Fibroblast of mammary gland (primary cell): ENCODE results near the gene MRPS6.

Source experiments
- DNase-seq: peaks from one replicate; pipeline ENCODE4 v3.0.0-alpha.2; 2010; ENCODE audit warnings: low read depth
- H3K4me3 ChIP-seq: 2 replicates; pipeline ENCODE4 v1.5.1; 2011; ENCODE audit warnings: low read depth, mild to moderate bottlenecking, low read length, moderate library complexity; ENCODE audit not compliant: control insufficient read depth
- TF ChIP-seq, protein P1 (sequence below): conservative IDR thresholded peaks from 2 replicates; pipeline ENCODE4 v1.5.1; 2011; ENCODE audit warnings: low read depth, low read length, inconsistent platforms; ENCODE audit not compliant: control insufficient read depth, insufficient read depth

MRPS6 gene

DNA sequence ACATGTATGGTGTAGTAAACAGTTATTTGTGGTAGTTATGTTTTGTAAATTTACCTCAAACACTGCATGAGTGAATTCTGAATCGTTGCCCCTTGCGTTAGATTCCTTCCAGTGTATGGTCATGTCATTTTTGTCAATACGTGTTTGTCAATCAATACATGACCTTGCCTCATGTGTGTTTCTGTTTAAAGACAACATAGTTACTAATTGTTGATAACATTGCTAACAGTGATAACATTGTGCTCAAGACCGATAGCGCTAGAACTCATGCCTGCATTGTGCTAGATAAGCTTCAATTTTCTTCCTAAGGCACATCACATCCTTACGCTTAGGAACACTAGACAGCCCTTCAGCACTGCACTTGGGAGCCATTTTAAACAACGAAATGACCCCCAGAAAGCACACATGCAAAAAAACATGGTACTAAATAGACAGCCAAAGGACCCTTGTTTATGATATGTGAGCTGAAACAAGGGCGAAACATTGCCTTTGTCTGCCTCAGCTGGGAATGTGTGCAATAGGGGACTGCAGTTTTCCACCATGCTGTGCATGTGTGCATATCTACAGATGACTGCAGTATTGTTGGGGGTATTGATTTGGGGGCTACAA, 37.3 kb downstream of the MRPS6 start:
- DNase-seq = no peak
- TF ChIP-seq, protein P1, sequence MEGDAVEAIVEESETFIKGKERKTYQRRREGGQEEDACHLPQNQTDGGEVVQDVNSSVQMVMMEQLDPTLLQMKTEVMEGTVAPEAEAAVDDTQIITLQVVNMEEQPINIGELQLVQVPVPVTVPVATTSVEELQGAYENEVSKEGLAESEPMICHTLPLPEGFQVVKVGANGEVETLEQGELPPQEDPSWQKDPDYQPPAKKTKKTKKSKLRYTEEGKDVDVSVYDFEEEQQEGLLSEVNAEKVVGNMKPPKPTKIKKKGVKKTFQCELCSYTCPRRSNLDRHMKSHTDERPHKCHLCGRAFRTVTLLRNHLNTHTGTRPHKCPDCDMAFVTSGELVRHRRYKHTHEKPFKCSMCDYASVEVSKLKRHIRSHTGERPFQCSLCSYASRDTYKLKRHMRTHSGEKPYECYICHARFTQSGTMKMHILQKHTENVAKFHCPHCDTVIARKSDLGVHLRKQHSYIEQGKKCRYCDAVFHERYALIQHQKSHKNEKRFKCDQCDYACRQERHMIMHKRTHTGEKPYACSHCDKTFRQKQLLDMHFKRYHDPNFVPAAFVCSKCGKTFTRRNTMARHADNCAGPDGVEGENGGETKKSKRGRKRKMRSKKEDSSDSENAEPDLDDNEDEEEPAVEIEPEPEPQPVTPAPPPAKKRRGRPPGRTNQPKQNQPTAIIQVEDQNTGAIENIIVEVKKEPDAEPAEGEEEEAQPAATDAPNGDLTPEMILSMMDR = no peak
- no peak overlapping the region for H3K4me3 ChIP-seq

DNA sequence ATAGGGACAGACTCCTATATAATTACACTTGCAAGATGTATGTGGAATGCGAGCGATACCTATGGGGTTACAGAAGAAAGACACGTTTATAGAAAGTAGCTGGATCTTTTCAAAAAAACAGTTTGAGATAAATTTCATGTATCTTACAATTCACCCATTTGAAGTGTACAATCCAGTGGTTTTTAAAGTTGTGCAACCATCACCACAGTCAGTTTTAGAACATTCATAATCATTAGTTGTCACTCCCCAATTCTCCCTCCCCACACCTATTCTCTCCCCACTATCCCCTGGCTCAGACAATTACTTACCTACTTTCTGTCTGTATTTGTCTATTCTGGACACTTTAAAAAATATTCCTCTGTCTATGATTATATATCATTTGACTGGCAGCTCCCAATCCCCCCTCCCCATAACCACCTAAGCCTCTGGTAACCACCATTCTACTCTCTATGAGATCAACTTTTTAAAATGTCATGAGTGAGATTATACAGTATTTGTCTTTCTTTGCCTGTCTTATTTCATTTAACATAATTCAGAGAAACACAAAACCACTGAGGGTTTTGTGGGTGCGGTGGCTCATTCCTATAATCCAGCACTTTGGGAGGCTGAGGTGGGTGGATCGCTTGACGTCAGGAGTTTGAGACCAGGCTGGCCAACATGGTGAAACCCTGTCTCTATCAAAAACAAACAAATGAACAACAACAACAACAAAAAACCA, 39.1 kb downstream of the MRPS6 start:
- no peak for DNase-seq
- H3K4me3 ChIP-seq = no peak overlapping the region
- TF ChIP-seq, protein P1 = no peak

DNA sequence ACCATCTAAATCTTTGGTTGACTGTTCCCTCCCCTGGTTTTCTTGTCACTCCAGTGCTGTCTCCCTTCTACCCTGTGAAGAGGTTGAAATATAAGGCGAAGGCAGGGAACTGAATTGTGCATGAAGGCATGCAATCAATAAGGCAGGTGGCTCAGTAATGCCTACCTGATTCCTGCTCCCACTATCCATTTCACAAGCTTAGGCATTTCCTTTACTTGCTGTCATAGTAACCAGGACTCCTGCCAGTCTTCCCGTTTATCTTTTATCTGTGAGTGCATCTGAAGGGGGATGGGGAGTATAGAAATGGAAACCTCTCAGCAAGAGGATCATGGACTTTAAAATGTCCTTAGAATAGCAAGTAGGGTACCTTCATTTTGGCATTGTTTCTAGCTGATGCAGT, 40.5 kb downstream of the MRPS6 start:
- H3K4me3 ChIP-seq = no peak overlapping the region
- no peak for DNase-seq
- TF ChIP-seq, protein P1 = no peak

DNA sequence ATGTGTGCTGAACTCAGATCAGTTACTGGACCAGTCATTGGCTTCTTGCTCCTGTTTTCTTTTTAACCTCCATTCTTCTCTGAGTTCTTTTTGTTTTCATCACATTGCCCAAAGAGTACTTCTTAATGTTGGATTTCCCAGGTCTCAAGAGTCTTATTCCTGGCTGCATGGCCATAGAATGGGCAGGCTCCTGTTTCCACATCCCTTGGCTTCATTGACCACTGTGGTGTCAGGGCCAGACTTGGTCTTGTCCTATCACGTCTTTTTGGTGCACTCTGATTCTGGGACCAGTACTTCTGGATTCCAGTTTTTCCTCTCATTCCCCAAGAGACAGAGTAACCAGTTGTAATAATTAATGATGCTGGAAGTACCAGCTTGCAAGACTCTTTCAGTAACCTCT, 41.8 kb downstream of the MRPS6 start:
- no peak for DNase-seq
- H3K4me3 ChIP-seq = no peak overlapping the region
- TF ChIP-seq, protein P1 = no peak

DNA sequence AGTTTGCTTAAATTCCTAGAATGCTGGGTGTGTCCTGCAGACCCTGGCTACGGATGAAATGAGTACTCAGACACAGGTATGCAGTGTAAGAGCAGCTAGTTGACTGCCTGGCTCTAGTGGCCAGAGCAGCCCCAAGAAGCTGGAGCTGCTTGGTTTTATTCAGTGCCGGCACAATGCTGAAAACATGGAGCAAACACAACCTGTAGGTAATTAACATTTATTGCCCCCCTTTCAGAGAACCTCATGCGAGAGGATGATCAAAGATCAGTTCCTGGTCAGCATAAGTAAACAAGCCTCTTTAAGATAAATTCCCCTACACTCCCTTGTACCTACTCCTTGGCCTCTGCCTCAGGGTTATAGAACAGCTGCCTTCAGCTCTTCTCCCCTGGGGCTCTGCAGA, 43.2 kb downstream of the MRPS6 start:
- H3K4me3 ChIP-seq = no peak overlapping the region
- TF ChIP-seq, protein P1 = no peak

DNA sequence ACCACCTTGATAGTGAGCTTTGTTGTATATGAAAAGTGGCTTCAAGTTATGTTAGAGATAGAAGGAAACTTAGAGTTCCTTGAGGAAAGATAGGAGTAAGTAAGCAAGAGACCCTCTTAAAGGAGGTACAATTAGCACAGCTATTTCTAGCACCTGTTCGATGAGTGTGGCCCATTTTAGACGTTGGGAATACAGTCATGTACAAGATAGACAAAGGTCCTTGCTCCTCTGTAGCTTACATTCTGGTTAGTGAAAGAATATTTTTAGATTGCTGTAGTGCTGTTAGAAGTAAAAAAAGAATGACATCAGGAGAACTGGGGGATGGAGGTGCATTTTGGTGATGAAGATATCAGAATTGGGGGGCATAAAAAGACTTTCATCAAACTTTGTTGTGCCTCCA, 47.5 kb downstream of the MRPS6 start:
- no peak for DNase-seq
- H3K4me3 ChIP-seq = no peak overlapping the region
- TF ChIP-seq, protein P1 = no peak

More for the DNA sequence above, 43.2 kb downstream of the MRPS6 start:
- DNase-seq = no peak

DNA sequence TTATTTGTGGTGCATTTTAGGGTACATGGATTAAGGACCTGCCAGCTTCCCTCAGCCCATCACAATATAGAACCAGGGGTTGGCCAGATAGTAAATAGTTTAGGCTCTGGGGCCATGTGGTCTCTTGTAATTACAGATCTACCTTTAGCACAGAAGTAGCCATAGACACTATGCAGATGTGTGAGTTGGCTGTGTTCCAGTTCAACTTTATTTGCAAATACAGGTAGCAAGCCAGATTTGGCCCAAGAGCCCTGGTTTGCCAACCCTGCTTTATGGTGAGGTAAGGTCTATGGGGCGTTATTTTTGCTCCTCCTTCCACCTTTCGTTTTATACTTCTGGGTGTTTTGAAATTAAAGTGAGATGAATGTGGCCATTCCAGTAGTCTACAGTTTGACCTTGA, 48.7 kb downstream of the MRPS6 start:
- TF ChIP-seq, protein P1 = no peak
- DNase-seq = no peak

More for the DNA sequence above, 48.7 kb downstream of the MRPS6 start:
- H3K4me3 ChIP-seq = no peak overlapping the region
